GM18520 (cell line): Measurements from ENCODE around the gene XPNPEP2.
"Not testable (repeated sequence)": the region's sequence is repeated elsewhere in the genome, so short reads cannot be mapped to it uniquely, and the experiment has no call there.

Source experiments
- ATAC-seq: cut with Tn5 transposase; IDR thresholded peaks from one replicate; pipeline ENCODE4 v1.9.1; 2021; ENCODE audit not compliant: unreplicated experiment

Gene XPNPEP2

DNA sequence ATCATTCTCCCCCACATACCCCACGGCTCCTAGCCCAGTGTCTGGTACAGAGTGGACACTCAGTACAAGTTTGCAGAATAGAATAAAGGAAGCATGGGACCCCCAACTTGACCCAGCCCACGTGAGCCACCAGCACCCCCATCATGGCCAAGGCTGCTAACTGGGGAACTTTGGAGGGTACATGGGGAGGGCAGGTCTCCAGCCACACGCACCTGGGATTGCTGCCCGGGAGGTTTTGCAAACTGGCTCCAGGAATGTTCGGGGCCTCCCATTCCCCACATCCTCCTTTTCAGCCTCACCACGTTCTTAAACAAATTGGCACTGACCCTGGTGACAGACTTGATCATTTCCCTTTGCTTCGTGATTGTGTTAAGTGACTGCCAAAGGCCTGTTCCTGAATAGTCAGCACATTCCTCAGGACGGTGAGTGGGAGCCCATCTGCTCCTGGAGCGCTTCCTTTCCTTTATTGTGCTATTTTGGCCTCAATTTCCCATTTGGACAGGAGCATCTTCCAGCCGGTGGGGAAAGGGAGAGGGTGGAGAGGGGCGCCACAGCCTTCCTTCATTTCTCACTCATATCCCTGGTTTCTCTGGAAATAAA is 18.7 kb upstream of the XPNPEP2 start:
- ATAC-seq, result no peak

DNA sequence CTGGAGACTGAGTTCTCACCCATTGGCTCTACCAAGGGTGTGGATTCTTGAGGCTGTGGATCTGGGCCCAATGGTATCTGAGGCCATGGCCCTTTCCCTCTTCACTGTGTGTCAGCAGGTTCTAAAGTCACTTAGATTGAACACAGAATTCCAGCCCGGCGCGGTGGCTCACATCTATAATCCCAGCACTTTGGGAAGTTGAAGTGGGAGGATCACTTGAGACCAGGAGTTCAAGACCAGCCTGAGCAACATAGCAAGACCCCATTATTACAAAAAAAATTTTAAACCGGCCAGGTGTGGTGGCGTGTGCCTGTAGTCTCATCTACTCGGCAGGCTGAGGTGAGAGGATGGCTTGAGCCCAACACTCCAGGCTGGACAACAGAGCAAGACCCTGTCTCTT is 18.0 kb upstream of the XPNPEP2 start:
- ATAC-seq, result no peak

DNA sequence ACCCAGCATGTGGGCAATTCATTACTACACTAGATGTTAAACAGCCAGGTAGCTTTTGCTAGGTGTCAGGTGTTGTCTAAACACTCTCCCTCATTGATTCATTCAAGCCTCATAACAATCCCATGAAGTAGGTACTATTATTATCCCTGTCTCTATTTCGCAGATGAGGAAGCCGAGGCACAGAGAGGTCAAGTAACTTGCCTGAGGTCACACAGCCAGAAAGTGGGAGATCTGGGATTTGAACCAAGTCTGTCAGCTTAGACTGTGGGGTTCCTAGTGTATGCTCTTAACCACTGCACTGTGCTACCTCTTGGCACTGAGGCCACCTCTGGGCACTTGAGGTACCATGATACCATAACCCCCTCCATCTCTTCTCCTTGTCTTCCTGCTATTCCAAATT is 17.4 kb upstream of the XPNPEP2 start:
- no peak for ATAC-seq

DNA sequence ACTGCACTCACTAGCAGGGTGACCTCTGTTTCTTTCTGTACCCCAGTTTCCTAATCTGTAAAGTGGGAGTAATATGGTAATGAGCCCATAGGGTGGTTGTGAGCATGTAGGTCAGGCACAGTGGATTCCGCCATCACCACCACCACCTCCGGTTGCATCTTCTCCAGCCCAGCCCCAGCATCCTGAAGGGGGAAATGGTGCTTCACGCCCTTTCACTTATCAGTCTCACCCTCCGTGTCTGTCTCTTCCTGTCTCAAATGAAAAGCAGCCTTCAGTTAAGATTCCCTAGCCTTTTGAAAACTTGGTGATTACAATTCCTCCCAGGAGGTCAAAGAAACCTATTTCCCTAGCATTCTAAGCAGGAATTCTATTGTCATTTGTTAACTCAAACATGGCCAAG is 16.9 kb upstream of the XPNPEP2 start:
- no peak for ATAC-seq

DNA sequence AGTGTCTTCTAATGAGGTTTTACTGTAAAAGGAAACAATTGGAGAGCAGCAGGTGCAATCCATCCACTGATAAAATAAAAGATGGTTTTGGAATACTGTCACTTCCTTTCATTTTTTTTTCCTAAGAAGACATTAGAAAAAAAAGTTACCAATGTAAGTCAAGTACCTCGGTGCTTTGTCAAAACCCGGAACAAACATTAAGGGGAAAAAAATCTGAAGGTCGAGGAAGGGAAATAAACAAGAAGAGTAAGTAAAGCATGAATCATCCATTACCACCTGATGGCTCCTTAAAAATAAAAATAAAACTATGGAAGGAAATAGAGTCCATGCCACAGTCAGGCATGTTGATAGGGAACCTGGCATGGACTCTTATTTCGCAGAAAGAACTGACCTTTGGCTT is 15.3 kb upstream of the XPNPEP2 start:
- ATAC-seq, result no peak

DNA sequence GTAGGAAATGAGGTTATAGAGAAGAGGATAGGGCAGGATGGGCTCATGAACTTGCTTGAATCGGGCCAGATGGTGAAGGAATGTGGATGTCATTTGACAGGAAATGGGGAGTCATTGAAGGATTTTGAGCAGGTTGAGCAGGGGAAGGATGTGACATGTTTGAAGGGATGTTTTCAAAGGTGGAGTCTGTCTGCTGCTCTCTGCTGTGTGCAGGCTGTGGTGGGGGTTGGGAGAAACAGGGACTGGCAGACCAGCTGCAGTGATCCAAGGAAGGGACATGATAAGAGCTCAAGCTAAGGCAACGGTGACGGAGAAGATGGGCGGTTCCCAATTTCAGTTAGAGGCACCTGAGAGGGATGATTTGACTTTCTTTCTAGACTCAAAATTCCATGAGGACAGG is 14.0 kb upstream of the XPNPEP2 start:
- ATAC-seq, result no peak

DNA sequence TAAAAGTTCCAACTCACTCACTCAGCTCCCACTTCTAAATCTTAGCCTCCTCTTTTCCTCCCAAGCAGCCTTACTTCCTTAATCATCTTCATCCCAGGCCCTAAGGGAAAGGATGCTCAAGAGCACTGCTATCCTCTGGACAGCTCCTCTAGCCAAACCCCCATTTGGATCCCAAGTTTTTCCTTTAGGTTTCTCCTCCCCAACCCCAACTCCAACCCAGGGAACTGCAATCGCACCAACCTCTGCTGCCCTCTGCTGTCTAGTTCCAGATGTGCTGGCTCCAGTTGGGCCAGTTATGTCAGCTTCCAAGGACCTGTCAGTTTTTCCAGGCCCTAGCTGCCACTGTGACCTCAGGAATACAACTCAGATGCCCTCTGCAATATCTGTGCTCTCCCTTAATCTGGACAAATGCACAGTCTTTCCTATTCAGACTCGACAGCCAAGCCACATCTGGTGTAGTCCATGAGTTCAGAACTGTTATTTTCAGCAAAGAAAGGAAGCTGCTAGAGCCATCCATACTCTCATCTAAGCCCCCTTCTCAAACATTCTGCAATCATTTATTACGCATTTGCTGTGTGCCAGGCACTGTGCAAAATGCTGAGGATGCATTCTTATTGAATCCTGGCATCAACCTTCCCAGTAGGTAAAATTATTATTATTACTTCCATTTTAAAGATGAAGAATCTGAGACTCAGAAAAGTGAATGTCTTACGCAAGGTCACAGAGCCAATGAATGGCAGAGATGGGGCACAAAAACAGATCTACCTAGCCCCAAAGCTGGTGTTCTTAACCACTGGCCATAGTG is 12.3 kb upstream of the XPNPEP2 start:
- ATAC-seq, result no peak

DNA sequence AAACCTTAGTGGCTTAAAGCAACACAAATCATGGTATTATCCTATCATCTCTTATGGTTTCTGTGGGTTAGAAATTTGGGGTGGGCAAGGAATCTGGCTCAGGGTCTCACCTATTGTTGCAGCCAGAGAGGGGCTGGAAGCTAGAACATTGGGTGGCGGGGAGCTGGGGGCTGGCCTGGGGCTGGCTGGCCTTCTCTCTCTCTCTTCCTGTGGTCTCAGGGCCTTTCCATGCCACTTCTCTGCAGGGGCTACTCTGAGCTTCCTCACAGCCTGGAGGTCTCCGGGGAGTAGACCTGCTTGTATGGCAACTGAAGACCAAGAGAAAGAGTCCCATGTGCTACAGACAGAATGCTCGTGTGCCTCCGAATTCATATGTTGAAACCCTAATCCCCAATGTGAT is 10.7 kb upstream of the XPNPEP2 start:
- no peak for ATAC-seq

DNA sequence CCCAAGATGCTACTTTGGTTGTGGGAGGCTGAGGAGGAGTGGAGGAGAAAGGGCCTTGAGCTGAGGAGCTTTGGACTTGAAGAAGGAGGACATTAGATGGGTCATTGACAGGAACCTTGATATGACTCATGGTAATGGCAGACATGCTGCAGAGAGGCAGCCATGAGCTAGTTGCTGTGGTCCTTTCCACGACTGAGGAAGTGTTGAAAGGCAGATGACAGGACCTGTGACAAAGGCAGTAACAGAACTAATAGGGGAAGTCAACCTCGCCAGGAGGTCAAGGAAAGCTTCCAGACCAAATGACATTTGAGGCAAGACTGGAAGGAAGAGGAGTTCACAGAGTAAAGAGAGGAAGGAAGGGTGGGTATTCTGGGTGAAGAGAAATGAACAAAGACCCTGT is 7.6 kb upstream of the XPNPEP2 start:
- no peak for ATAC-seq

DNA sequence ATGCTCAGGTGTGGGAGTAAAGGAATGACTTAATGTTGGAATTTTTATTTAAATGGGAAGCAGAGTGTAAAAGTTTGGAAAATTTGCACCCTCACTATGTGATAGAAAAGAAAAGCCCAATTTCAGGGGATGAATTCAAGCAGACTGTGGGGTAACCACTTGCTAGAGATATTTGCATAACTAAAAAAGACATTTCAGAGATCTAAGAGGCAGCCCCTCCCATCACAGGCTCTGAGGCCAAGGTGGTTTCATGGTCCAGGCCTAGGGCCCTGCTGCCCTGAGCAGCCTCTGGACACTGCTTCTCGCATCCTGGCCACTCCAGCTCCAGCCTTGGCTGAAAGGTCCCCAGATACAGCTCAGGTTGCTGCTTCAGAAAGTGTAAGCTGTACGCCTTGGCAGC is 5.9 kb upstream of the XPNPEP2 start:
- no peak for ATAC-seq

DNA sequence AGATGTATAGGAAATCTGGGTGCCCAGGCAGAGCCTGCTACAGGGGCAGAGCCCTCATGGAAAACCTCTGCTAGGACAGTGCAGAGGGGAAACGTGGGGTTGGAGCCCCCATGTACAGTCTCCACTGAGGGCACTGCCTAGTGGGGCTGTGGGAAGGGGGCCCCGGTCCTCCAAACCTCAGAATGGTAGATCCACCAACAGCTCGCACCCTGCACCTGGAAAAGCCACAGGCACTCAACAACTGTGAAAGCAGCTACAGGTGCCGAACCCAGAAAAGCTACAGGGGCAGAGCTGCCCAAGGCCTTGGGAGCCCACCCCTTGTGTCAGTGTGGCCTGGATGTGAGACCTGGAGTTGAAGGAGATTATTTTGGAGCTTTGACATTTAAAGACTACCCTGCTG is 5.4 kb upstream of the XPNPEP2 start:
- ATAC-seq, result no peak

DNA sequence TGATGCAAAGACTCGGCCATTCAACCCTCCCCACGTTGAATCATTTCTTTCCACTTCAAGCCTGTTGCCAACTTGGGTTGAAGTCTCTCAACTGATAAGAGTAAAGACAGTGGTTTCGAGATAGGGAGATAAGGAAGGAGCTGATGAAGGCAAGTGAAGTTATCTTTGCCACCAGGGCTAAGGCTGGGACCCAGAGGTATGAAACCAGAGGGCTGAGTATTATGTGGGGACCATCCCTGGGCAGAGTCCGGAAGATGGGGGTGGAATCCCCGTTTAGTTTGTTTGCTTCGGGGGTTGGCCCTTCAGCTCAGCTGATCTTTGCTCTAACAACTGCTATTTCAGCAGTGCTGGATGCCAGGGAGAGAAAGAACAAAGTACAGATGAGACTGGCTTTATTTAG is 2.3 kb upstream of the XPNPEP2 start:
- no peak for ATAC-seq

DNA sequence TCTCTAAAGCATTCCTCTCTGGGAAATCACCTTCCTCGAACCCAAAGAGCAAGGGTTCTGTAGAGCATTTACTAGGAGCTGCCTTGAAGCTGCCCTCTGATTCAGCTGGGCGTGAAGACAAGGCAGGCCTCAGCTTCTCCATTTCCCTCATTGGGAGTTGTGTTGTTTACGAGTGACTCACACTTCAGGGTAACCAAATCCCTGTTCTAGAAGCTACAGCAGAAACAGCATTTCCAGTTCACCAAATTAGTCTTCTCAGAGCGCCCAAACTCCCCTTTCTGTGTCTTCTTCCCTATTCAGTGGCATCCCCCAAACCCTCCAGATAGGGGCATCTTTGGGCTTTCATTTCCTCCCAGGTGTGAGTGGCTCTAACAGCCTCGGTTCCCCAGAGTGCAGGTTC is 863 bp upstream of the XPNPEP2 start:
- no peak for ATAC-seq

DNA sequence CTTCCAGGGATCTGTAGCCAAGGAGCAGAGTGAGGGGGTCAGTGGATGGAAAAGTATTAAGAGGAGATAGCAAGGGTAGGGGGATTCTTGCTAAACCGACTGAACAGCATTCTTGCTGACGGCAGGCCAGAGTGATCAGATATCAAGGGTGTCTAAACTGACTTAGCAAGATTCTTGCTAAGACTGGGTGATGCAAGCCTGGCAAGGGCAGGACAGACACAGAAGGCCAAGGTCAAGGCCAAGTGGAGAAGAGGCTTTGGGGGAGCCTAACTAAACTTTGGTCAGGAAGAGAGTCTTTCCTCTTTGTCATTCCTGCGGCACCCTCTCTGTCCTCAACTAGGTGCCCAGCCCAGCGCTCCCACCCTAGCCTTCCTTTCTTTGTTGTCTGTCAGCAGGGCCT is 799 bp downstream of the XPNPEP2 start:
- no peak for ATAC-seq

DNA sequence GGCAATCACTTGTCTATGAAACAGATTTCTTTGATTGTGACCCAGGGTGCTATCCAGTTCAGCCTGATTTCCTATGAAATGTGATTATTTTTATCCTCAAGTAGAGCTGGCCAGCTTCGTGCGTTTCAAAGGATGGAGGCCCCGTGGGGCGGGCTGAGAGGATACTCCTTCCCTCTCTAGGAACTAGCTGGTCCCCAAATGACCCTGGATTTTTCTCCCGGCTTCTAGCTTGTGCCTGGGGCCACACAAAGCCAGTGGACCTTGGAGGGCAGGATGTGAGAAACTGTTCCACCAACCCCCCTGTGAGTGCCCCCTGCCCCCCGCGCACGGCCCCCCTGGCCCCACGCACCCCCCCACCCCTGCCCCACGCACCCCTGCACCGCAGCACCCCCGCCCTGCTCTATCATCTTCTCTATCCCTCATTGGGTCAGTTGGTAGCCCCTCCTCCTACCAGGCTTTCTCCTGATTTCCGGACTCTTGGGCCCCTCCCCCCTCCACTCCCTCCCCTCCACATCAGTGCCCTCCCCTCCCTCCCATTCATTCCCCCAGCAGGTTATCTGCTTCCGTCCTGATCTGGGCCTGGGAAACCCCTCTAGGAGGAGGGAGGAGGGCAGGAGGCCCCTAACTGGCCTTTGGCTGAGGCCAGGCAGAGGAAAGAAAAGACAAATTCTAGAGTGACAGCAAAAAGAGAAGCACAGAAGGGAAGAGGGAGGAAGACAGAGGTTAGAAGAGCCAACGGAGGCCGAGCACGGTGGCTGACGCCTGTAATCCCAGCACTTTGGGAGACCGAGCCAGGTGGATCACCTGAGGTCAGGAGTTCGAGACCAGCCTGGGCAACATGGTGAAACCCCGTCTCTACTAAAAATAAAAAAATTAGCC is 3.3 kb downstream of the XPNPEP2 start:
- no peak for ATAC-seq

DNA sequence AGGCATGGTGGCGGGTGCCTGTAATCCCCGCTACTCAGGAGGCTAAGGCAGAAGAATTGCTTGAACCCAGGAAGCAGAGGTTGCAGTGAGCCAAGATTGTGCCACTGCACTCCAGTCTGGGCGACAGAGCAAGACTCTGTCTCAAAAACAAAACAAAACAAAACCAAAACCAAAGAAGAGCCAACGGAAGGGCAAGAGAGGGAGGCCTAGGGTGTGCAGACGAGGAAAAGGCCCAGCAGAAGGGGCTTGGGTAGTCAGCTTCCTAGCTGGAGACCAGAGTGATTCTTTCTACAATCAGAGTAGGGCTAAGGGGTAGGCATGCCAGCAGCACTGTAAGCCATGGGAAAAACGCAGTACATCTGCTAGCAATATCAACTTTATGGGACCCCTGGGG is 4.0 kb downstream of the XPNPEP2 start:
- not testable (repeated sequence) for ATAC-seq

DNA sequence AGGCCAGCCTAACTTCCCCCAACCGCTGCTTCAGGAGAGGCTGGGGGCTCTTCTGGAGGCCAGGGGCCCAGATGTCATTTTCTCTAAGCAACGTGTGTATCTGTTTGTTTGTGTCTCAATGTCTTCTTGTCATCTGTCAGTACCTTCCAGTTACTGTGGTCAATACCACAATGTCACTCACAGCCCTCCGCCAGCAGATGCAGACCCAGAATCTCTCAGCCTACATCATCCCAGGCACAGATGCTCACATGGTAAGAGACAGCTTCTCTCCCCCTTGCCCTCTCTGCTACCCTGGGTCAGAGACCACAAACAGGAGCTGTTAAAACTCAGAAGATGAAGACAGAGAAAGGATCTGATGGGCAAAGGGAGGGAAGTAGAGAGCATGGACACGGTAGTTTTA is 5.0 kb downstream of the XPNPEP2 start:
- no peak for ATAC-seq

DNA sequence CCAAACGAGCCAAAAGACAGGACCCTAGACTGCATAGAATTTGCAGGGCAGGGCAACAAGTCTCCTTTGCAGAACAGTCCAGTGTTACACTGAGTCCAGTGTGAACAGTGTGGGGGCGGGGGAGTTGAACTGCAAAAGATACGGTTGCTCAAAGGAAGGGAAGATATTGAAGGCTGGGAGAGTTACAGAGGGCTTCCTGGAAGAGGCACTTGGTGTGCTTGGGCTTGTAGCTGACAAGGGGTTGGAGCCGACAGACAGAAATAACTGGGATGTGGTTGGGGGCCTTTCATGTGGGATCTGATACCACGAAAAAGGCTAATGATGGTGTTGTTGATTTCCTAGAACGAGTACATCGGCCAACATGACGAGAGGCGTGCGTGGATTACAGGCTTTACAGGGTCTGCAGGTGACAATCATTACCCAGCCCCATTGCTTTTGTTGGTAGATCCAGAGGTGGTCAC is 6.1 kb downstream of the XPNPEP2 start:
- no peak for ATAC-seq

DNA sequence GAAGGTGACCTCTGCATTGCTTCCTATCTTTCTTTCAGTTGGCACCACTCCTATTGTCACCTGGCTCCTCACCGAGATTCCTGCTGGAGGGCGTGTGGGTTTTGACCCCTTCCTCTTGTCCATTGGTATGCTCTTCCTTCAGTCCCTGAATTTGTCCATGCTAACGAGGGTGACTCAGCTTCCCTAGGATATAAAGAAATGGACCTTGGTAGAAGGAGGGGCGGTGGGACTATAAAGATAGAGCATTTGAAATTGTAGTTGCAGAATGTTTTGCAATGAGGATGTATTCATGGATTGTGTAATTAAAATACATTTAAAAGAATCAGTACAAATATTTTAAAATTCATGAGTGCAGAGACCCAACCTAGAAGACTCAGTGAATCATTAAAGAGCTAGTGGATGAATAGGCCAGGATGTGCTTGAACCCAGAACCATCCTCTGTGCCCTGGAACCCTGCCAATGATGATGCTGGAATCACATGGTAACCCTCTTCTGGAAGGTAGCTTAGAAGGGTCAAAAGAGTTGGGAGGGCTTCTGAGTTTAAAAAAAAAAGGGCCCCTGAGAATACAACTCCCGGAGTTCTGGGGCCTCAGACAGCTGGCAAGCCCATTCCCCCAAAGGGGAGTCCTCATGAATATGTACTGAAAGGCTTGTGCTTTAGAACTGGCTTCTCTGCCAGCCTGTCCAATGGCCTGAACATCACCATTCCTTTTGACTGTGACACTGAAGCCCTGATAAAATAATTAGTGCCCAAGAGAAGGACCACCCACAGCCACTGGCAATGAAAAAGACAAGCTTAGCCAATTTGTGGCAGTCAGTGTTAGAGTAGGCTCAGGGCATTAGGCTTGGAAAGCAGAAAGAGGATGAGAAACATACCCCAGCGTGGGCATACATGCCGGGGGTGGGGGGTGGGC is 8.0 kb downstream of the XPNPEP2 start:
- no peak for ATAC-seq

DNA sequence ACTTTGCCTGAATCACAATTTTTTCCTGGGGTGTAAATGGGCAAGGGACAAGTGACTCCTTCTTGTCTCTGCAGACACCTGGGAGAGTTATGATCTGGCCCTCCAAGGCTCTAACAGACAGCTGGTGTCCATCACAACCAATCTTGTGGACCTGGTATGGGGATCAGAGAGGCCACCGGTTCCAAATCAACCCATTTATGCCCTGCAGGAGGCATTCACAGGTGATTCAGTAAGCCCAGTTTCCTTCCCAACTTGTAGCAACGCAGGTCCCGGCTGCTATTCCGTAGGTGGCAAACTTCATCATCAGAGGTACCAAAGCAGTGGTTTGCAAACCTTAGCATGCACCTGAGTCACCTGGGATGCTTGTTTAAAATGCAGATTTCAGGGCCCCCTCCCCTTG is 8.8 kb downstream of the XPNPEP2 start:
- no peak for ATAC-seq

DNA sequence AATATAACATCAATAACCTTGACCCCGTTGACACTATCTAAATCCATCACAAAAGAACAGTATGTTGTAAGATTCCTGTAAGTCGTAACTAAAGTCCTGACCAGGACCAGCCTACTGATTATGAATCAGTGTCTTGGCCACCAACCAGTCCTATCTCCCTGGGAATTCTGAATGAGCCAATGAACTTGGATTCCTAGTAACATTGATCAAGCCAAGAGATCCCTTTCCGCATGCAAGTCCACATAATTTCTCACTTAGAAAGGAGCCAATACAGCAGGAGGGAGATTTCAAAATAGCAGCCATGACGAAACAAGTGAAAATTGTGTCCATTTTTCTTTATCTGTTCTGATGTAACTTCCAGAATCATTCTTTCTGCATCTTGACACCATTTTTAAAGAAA is 9.5 kb downstream of the XPNPEP2 start:
- ATAC-seq, result no peak
